Caco-2 (cell line): ENCODE results near the gene NPB. TPM values are rescaled to one million over a fixed set of nuclear protein-coding genes. Genes with fewer than 3 reads are reported as not detected.

Experiments
- BruUV-seq: library from RNA; stranded (reverse); fragments of 400-500 nt; replicated peaks from 2 replicates; lab custom pipeline; 2021; lab: Mats Ljungman, UMichigan
- CTCF ChIA-PET: fragments of 300-600 bp; sonication (Branson Sonifier 250); formaldehyde crosslinking; loops from one replicate; lab custom pipeline; 2022; ENCODE audit warnings: antibody characterized with exemption; lab: Charles Lee
- POLR2A ChIA-PET: fragments of 300-600 bp; sonication (Branson Sonifier 250); formaldehyde crosslinking; loops from one replicate; lab custom pipeline; 2022; ENCODE audit warnings: antibody characterized with exemption; lab: Charles Lee
- DNase-seq, 2 experiments: peaks; one replicate each; pipeline versions ENCODE4 v3.0.0 to v3.0.0-alpha.2; 2020 to 2022
- H3K27me3 ChIP-seq: replicated peaks from 2 replicates; pipeline ENCODE4 v1.6.0; 2011; ENCODE audit warnings: low read length; ENCODE audit not compliant: control insufficient read depth, insufficient read depth
- H3K36me3 ChIP-seq: 2 replicates; pipeline ENCODE4 v1.5.1; 2011; ENCODE audit warnings: low read length; ENCODE audit not compliant: control insufficient read depth, insufficient read depth
- H3K4me1 ChIP-seq: fragments of 250-450 bp; sonication (Bioruptor Pico); 2 replicates; pipeline ENCODE4 v1.5.1; 2020; ENCODE audit warnings: mild to moderate bottlenecking
- H3K4me3 ChIP-seq: 2 replicates; pipeline ENCODE4 v1.5.1; 2011; ENCODE audit warnings: low read depth, mild to moderate bottlenecking, control low read depth, low read length
- H3K9me3 ChIP-seq: fragments of 250-450 bp; sonication (Bioruptor Pico); 2 replicates; pipeline ENCODE4 v1.5.1; 2020; ENCODE audit warnings: mild to moderate bottlenecking, moderate library complexity
- H3K27ac Mint-ChIP-seq: one replicate; pipeline ENCODE4 v1.8.0; 2022; ENCODE audit warnings: mixed read lengths; ENCODE audit not compliant: unreplicated experiment
- H3K27me3 Mint-ChIP-seq: one replicate; pipeline ENCODE4 v1.8.0; 2022; ENCODE audit warnings: mixed read lengths; ENCODE audit not compliant: insufficient read depth, unreplicated experiment
- H3K36me3 Mint-ChIP-seq: one replicate; pipeline ENCODE4 v1.8.0; 2022; ENCODE audit warnings: mild to moderate bottlenecking, mixed read lengths; ENCODE audit not compliant: insufficient read depth, unreplicated experiment
- H3K4me1 Mint-ChIP-seq: one replicate; pipeline ENCODE4 v1.8.0; 2022; ENCODE audit warnings: low read depth, mixed read lengths; ENCODE audit not compliant: unreplicated experiment
- H3K4me3 Mint-ChIP-seq: one replicate; pipeline ENCODE4 v1.8.0; 2022; ENCODE audit warnings: mild to moderate bottlenecking, moderate library complexity, mixed read lengths; ENCODE audit not compliant: unreplicated experiment
- H3K9me3 Mint-ChIP-seq: one replicate; pipeline ENCODE4 v1.8.0; 2022; ENCODE audit warnings: mixed read lengths; ENCODE audit not compliant: unreplicated experiment
- CTCF ChIP-seq, 2 experiments: fragments of 200-600 bp in 1 of 2; IDR thresholded peaks; 1 replicate in 1 of 2; 2 replicates in 1 of 2; pipeline versions ENCODE4 v1.5.1 to v1.8.0; 2011 to 2022; ENCODE audit warnings: antibody characterized with exemption in 1 of 2, control low read depth in 1 of 2, inconsistent platforms in 1 of 2, low read depth in 1 of 2, low read length in 1 of 2, mild to moderate bottlenecking in 1 of 2, moderate library complexity in 1 of 2; ENCODE audit not compliant: insufficient read depth in 1 of 2, severe bottlenecking in 1 of 2, unreplicated experiment in 1 of 2
- intact Hi-C: fragments of 100-400 bp; cut with micrococcal nuclease; formaldehyde crosslinking; loops from one replicate; pipeline ENCODE4 v1.10.0; 2022; ENCODE audit not compliant: unreplicated experiment
- total RNA-seq: library from RNA; stranded (reverse); gene quantifications from 2 replicates; pipeline ENCODE4 v1.2.3, GENCODE V29; 2022

The NPB gene
- total RNA-seq, 1 experiment from 2014 or later = 0.68 TPM

- no TSS peak for BruUV-seq
- peaks cover 3% of the 10 kb centered on the region; the same call in 1 of the 2 replicates for H3K36me3 ChIP-seq
- Mint-ChIP-seq H3K27ac (peak overlapping the region; percentile 1), H3K27me3 (no peaks in the 10 kb centered on the region), H3K36me3 (peaks cover 67% of the 10 kb centered on the region), H3K4me1 (peaks cover 12% of the 10 kb centered on the region), H3K9me3 (no peaks in the 10 kb centered on the region), H3K4me3 (peak overlapping the region; percentile 29)
- no peak overlapping the region for H3K4me3 ChIP-seq
- ChIA-PET POLR2A (no interaction called here), CTCF (no interaction called here)
- no peaks in the 10 kb centered on the region for H3K4me1 ChIP-seq
- H3K9me3 ChIP-seq = no peaks in the 10 kb centered on the region
- no peaks in the 10 kb centered on the region for H3K27me3 ChIP-seq
- intact Hi-C loops = no loop called here
- no peak for DNase-seq
- TF ChIP-seq CTCF (IDR thresholded peaks at IDR 0.05; ENCODE audit: insufficient read depth in 1 of 2, low read depth in 1 of 2, low read length in 1 of 2, severe bottlenecking in 1 of 2, unreplicated experiment in 1 of 2) = no peak
These were observed 32.2 kb downstream of the NPB start for GRCh38 chr17:81934098-81934757.

- TF ChIP-seq CTCF (IDR thresholded peaks at IDR 0.05; ENCODE audit: insufficient read depth in 1 of 2, low read depth in 1 of 2, low read length in 1 of 2, severe bottlenecking in 1 of 2, unreplicated experiment in 1 of 2) = no peak
- ChIA-PET CTCF (interaction anchor here (0.6 kb wide), 1 partner anchor 9 kb away, joined by 5 read pairs; no protein-coding TSS in a partner anchor), POLR2A (no interaction called here)
- DNase-seq = no peak
- Histone ChIP-seq H3K9me3 (no peaks in the 10 kb centered on the region), H3K36me3 (peaks cover 3% of the 10 kb centered on the region; the same call in 1 of the 2 replicates), H3K27me3 (no peaks in the 10 kb centered on the region), H3K4me1 (no peaks in the 10 kb centered on the region), H3K4me3 (no peak overlapping the region)
- H3K36me3 Mint-ChIP-seq = peaks cover 67% of the 10 kb centered on the region
- H3K27me3 Mint-ChIP-seq = no peaks in the 10 kb centered on the region
- peak overlapping the region; percentile 94 for H3K4me3 Mint-ChIP-seq
- no TSS peak for BruUV-seq
- H3K4me1 Mint-ChIP-seq = peaks cover 12% of the 10 kb centered on the region
- intact Hi-C loops = no loop called here
- no peaks in the 10 kb centered on the region for H3K9me3 Mint-ChIP-seq
- no peak overlapping the region for H3K27ac Mint-ChIP-seq
These were observed 33.0 kb downstream of the NPB start for GRCh38 chr17:81934850-81935708.

- no peaks in the 10 kb centered on the region for H3K9me3 Mint-ChIP-seq
- H3K4me1 ChIP-seq = no peaks in the 10 kb centered on the region
- TF ChIP-seq CTCF (IDR thresholded peaks at IDR 0.05; ENCODE audit: insufficient read depth in 1 of 2, low read depth in 1 of 2, low read length in 1 of 2, severe bottlenecking in 1 of 2, unreplicated experiment in 1 of 2) = no peak
- no TSS peak for BruUV-seq
- peak overlapping the region; percentile 15; the same call in 1 of the 2 replicates for H3K4me3 ChIP-seq
- peaks cover 12% of the 10 kb centered on the region for H3K4me1 Mint-ChIP-seq
- peak overlapping the region; percentile 92 for H3K27ac Mint-ChIP-seq
- peak overlapping the region; percentile 94 for H3K4me3 Mint-ChIP-seq
- DNase-seq = no peak
- H3K36me3 ChIP-seq = peaks cover 3% of the 10 kb centered on the region; the same call in 1 of the 2 replicates
- CTCF ChIA-PET = interaction anchor here (0.6 to 0.8 kb wide), 2 partner anchors 8 to 25 kb away, joined by 3 to 5 read pairs; no protein-coding TSS in a partner anchor
- intact Hi-C loops = no loop called here
- no peaks in the 10 kb centered on the region for H3K27me3 ChIP-seq
- H3K36me3 Mint-ChIP-seq = peaks cover 67% of the 10 kb centered on the region
- no peaks in the 10 kb centered on the region for H3K9me3 ChIP-seq
- POLR2A ChIA-PET = interaction anchor here (0.8 kb wide), 1 partner anchor 9 kb away, joined by 4 read pairs; no protein-coding TSS in a partner anchor
- no peaks in the 10 kb centered on the region for H3K27me3 Mint-ChIP-seq
These were observed 33.7 kb downstream of the NPB start for GRCh38 chr17:81935709-81936084.
